Daoy (cell line): ENCODE data around the gene RFX1. TPM values are rescaled to one million over a fixed set of nuclear protein-coding genes. Genes with fewer than 3 reads are reported as not detected.
"Not testable (repeated sequence)": the region's sequence is repeated elsewhere in the genome, so short reads cannot be mapped to it uniquely, and the experiment has no call there.

Experiments used
- DNase-seq: peaks from one replicate; pipeline ENCODE4 v3.0.0-alpha.2; 2015; ENCODE audit warnings: low read depth
- total RNA-seq: library from RNA; depleted of rRNA; stranded (reverse); fragments of >200 nt; shearing (Covaris generic); gene quantifications from 2 replicates; pipeline ENCODE4 v1.2.3, GENCODE V29; 2014

RFX1 gene
- total RNA-seq, 1 experiment from 2014 or later: 1.3 TPM

DNA sequence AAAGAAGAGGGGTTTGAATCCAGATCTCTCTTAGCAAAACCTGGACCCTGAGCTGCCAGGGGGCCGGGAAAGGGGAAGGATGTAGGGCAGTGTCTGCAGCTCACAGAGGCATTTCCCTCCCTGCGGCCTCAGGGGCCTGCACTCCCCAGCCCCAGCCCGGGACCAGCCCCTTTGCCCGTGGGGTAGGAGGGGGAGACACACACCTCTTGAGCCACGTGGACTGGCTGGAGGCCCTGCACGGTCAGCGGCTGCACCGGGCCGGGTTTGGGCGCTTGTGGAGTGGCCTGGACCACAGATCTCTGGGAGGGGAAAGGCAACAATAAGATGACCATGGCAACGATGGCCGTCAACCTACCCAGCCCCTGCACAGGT is 26.9 kb downstream of the RFX1 start:
- DNase-seq: no peak

DNA sequence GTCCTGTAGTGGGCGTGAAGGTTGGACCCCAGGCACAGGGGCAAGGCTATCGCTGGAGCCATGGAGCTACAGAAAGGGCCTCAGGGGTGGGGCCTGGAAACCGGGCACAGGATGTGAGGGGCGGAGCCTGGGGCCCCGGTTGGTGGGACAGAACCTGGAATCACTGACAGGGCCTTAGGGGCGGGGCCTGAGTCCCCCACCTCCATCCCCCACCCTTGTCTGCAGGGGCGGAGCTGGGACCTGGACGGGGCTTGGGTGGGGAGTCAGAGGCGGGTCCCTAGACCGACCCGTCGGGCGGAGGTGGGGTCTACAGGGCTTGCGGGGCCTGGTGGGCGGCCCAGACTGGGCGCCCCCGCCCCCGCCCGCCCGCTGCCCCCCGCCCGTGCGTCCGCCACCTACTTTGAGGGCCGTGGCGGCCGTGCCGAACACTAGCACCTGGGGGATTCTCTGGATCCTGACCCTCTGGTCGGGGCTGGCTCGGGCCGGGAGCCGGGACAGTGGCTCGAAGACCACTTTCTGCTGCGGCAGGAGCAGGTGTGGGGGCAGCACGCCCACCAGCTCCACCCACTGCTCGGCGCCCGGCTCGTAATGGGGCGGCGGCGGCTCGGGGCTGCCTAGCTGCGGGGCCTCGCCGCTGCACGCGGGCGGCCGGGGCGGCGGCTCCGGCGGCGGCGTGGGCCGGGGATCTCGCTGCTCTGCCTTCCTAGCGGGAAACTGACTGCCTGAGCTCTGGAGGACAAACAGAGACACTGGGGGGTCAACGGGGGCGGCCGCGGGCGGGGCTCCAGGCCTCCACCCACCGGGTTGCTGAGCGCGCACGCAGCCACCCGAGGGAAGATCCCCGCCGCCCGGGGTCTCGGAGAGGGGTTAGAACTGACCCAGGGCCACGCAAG is 27.5 kb downstream of the RFX1 start:
- peak; percentile 43 for DNase-seq

DNA sequence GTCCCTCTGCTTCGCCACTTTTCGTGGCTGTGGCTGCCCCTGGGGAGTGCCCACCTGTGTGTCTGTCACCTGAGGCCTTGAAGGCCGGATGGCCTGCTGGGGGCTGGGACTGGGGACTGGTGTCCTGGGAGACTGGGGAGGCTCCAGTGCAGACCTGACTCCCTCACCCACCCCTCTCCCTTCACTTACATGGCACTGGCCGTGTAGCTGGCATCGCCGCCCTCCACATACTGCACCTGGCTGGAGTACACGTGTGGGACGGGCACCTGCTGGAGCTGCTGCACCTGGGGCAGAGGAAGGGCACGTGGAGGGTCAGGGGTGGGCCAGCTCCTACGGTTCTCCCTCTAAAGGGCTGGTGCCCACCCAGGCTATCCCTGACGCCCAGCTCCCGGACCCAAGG is 28.3 kb downstream of the RFX1 start:
- no peak for DNase-seq

DNA sequence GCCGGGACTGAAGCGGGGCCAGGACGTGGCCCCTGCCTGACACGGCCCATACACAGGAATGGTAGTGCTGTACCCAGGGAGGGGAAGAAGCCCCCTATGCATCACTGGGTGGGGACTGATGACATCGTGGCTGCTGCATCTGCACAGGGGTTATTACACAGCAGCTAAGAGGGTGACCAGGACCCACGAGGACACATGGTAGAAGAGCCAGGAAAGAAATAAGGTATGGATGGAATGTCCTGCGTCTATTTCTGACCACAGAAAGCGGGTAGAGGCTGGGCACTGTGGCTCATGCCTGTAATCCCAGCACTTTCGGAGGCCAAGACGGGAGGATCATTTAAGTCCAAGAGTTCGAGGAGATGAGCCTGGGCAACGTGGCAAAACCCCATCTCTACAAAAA is 29.7 kb downstream of the RFX1 start:
- DNase-seq: no peak

DNA sequence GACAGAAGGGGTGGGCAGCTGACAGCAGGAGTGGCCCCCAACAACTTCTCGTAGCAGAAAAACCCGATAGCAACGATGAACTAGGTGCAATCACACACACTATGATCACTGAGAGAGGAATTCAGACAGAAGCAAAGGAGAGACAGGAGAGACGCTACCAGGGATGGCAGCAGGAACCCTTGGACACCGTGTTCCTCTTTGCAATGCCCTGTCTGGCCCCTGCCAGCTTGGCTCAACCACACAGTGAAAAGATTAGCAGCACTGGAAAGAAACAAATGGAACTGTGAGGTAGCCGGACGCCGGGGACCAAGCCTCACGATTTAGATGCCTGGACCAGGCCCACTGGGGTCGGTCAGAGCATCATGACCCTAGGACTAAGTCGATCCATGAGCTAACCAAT is 30.2 kb downstream of the RFX1 start:
- DNase-seq: no peak

DNA sequence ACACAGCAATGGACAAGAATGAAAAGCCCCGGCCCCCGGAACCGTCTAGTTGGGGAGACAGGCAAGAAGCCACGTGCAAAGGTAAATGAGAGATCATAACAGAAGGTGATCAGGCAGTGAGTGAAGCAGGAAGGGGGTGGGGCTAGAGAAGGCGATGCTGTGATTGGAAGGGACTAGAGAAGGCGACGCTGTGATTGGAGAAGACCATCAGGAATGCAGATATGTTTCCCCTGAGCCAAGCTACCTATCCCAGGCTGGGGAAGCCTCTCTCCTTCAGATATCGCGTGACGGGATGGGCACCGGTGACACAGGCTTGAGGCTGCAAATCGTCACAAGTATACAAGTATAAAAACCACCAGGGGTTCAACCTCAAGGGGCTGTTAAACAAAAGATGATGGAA is 32.0 kb downstream of the RFX1 start:
- DNase-seq: peak; percentile 47

DNA sequence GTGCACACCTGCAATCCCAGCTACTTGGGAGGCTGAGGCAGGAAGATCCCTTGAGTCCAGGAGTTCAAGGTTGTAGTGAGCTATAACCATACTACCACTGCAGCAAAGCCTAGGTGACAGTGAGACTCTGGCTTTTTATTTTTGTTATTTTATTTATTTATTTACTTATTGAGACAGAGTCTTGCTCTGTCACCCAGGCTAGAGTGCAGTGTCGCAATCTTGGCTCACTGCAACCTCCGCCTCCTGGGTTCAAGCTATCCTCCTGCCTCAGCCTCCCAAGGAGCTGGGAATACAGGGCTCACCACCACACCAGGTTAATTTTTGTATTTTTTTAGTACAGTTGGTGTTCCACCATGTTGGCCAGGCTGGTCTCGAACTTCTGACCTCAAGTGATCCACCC is 32.6 kb downstream of the RFX1 start:
- not testable (repeated sequence) for DNase-seq

DNA sequence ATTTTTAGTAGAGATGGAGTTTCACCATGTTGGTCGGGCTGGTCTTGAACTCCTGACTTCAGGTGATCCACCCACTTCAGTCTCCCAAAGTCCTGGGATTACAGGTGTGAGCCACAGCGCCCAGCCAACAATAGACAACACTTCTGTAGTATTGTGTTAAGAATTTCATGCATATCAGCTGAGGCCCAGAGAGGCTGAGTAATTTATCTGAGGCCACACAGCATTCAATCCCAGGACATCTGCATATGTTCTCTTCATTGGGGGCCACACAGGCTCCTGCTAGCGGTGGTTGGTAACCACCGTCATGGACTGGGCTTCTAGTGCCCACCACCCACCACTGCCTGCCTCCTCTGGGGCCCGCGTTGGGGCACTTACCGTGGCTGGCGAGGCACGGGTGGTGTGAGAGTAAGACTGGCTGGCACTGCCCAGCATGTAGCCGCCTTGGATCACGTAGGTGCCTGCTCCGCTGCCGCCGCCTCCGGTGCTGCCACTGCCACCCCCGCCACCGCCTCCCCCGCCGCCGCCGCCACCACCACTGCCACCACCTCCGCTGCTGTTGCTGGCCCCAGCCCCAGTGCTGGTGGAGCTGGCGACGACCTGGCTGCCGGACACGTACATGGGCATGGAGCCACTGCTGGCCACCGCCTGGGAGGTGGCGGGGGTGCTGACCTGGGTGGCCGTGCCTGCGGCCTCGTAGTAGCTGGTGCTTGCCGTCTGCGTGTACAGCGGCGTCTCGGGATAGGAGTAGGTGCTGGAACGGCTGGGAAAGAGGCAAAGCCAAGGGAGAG is 33.6 kb downstream of the RFX1 start:
- no peak for DNase-seq

DNA sequence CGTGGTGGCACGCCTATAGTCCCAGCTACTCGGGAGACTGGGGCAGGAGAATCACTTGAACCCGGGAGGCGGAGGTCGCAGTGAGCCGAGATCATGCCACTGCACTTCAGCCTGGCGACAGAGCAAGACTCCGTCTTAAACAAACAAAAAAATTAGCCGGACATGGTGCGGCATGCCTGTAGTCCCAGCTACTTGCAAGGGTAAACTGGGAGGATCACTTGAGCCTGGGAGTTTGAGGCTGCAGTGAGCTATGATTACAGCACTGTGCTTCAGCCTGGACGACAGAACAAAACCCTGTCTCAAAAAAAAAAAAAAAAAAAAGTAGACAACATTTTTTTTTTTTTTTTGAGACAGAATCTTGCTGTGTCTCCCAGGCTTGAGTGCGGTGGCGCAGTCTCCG is 34.3 kb downstream of the RFX1 start:
- DNase-seq: not testable (repeated sequence)

DNA sequence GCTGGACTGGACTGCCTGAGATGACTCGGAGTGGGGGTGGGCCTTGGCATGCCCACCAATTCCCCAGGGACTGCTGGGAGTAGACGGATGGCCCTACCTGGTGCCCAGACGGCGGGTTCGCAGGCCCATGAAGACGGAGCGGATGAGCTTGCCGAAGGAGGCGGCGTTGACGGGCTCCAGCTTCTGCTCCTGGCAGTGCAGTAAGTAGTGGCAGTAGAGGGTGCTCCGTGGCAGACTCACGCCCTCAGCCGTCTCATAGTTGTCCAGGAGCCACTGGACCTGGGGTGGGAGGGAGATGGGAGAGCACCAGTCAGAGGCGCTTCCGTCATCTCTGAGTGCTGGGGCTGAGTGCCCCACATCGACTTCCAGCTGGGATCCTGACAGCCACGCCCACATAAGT is 36.2 kb downstream of the RFX1 start:
- DNase-seq: no peak

DNA sequence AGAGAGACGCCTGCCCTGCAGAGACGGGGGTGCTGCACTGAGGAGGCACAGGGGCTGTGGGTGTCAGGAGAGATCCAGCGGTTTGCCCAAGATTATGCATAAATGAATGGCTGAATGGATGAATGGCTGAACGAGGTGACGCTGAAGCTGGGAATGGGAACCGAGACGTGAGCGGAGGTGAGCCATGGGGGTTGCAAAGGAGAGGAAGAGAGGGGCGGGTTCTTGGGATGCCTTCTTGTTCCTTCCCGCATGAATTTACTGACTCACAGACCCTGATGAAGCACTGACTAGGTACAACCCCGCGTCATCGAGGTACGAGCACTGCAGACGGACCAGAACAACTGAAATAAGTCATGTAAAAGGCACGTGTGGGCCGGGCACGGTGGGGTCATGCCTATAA is 37.1 kb downstream of the RFX1 start:
- DNase-seq: no peak

DNA sequence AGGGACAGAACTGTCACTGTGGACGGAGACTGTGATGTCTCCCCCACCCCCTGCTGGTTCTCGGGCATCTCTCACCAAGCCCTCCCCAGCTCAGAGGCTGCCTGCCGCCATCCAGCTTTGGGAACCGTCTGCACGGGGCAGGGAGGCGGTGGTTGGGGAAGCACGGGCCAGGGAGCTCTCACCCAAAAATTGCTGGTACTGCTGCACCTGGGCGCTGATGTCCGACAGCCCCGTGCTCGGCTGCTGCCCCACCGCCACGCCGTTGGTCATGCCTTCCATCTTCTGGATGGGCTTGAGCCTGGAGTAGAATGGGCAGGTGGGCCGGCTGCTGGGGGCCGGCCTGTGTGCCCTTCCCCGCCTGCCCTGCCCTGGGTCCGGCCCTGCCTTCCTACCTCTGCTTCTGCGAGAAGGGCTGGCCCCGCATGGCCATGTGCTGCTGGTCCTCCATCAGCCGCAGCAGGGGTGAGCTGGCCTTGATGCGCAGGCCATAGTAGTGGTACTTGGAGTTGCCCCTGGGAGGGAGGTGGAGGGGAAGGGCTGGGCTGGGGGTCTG is 37.7 kb downstream of the RFX1 start:
- DNase-seq: no peak

DNA sequence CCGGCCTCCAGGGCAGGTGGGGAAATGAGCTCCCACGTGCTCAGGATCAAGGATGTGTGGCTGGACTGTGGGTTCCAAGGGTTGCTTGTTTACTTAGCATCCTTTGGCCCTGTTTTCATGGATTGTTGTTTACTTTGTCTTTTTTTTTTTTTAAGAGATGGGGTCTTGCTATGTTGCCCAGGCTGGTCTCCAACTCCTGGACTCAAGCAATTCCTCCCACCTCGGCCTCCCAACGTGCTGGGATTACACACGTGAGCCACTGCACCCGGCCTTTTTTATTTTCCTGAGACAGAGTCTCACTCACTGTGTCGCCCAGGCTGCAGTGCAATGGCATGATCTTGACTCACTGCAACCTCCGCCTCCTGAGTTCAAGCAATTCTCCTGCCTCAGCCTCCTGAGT is 38.9 kb downstream of the RFX1 start:
- DNase-seq: not testable (repeated sequence)

DNA sequence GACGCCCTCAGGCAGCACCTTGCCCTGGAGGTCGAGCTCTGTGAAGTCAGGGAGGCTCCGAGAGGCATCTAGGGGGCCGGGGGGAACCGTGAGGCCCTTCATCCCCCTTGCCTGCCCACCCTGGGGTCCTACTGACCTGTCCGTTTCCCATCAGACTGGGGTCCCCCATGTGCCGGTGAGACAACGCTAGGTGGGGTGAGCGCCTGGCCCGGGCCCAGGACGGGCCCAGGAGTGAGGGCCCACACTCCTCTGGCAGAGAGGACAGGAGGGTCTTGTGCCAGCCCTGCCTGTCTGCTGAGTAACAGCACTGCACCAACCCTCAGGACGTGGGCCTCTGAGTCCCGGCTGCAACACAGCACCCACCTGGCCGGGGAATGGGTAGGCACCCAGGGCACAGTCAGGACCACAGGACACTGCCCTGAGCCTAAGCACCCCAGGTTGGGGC is 39.4 kb downstream of the RFX1 start:
- DNase-seq: no peak

DNA sequence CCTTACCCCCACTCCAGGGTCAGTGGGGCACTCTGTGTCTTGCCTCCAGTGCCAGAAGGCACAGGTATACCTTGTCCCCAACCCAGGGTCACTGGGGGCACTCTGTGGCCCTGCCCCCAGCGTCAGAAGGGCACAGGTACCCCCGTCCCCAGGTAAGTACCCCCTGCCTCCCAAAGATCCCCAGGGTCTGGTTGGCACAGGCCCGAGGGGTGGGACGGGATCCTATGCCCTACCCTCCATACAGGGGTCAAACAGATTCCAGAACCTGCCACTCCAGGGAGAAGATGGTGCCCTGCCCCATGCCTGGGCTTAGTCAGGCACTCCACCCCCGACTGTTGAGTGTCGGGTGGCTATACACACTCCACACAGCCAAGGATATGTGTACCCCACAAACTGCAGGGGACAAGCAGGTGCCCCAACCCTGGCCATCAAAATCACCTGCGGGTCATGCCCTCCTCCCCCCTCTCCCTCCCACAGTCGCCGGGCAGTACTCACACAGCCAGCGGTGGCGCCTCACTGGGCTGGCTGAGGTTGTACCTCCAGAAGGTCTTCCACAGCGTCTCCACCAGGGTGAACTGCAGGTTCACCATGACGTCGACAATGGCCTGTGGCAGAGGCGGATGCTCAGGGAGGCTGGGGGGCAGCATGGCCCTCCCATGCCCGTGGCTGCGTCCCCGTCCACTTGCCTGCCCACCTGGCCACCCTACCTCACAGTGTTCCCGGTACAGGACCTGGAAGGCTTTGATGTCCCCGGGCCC is 40.0 kb downstream of the RFX1 start:
- DNase-seq: no peak

DNA sequence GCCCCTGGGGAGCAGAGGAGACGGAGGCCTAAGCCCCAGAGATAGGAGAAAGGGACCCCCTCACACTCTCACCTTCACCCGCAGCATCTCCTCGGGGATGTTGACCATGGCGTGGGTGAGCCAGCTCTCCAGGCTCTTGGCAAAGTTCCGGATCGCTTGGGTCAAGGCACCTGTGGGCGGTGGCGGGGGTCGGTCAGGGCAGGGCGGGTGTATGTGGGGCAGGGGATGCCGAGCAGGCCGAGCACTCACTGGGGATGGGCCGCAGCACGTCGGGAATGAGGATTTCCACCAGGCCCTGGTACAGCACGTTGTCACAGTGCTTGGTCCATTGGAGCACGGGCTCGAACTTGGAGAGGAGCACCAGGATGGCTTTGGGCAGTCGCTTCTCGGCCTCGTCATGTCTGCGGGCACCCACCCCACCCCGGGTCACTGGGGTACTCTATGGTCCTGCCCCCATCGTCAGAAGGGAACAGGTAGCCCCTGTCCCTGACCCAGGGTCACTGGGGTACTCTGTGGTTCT is 40.7 kb downstream of the RFX1 start:
- DNase-seq: no peak

DNA sequence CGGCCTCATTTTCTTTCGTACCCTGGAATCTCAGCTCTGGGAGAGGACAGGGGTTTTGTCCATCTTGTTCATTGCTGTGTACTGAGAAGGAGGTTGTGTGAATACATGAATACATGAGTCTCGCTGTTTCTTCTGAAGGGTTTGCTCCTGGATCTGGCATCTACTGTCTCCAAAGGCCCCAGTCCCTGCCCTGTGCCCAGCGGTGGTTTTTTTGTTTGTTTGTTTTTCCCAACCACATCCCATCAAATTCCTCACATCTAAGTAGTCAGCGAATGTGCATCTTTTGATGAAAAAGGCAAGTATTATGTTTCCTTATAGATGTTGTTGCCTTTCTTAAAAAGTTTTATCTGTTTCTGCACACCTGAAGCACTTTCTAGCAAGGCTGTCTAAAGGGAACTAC is 41.3 kb downstream of the RFX1 start:
- DNase-seq: peak; percentile 53

DNA sequence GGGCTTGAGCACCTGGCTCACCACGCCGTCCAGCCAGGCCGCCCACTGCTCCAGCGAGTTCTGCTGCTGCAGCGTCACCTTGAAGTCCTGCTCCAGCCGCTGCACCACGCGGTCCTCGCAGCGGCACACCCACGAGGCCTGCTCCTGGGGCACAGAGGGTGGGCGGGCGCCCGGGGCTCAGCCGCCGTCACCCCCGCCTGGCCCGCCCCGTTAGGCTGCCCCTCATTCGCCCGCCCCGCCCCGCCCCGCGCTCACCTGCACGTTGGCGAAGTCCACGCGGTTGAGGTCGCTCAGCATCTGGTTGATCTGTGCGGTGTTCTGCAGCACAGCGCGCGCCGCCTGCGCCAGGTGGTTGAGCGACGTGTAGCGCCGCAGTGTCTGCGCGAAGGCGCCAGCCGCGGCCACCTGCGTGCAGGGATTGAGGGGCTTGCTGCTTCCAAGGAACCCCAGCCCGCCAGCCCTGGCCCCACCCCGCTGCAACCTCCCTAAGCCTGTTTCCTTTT is 42.5 kb downstream of the RFX1 start:
- no peak for DNase-seq

DNA sequence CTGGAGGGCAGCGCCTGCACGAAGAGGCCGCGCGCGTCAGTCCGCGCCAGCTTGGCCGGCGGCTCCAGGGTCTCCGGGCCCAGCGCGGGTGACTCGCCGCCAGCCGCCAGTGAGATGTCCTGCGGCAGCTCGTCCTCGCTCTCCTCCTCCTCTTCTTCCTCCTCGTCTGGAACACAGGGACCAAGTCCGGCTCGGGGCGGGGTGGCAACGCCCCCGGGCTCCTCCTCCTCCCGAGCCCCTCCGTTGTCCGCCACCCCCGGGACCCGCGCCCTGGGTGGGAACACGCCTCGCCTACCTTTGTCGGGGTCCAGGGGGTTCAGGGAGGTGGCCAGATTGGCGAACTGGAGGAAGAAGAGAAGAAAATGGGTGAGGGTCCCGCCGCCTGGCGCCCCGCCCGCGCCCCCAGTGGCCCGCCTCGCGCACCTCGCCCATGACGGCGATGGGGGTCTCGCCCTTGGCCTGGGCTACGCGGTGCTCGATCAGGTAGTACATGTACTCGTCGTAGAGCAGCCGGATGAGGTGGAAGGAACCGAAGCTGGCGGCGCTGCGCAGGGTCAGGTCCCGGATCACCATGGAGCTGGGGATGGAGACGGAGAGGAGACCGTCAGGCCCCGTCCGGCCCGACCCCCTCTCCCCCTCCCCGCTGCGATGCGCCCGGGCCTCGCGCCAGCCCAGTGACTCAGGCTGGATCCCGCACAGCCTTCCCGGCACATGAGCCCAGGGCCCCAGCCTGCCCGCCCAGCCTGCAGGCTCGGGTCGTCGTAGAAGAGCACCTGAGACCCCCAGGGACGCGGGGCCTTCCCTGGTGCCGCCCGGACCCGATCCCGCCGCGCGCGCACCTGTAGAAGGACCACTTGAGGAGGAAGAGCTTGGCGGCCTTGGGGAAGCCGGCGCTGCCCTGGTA is 43.2 kb downstream of the RFX1 start:
- peak; percentile 64 for DNase-seq
